B cell (primary cell): ENCODE data around the gene DNAAF3. TPM values are rescaled to one million over a fixed set of nuclear protein-coding genes. Genes with fewer than 3 reads are reported as not detected.

Experiments
- ATAC-seq: fragments of 200-7000 bp; cut with Tn5 transposase; one replicate; pipeline ENCODE4 v1.10.0; 2021; ENCODE audit warnings: low read depth, mild to moderate bottlenecking, moderate number of reproducible peaks, moderate library complexity
- CTCF ChIA-PET: fragments of 350-600 bp; sonication (Branson Sonifier 250); formaldehyde crosslinking; loops from one replicate; lab custom pipeline; 2021; ENCODE audit warnings: antibody characterized with exemption, inconsistent platforms; lab: Charles Lee
- POLR2A ChIA-PET: fragments of 350-600 bp; sonication (Branson Sonifier 250); formaldehyde crosslinking; loops from one replicate; lab custom pipeline; 2021; ENCODE audit warnings: antibody characterized with exemption; lab: Charles Lee
- DNase-seq: peaks from one replicate; pipeline ENCODE4 v3.0.0; 2013
- H2AFZ ChIP-seq: 2 replicates; pipeline ENCODE4 v1.6.1; 2012; ENCODE audit warnings: mild to moderate bottlenecking, low read depth, low read length; ENCODE audit not compliant: insufficient read depth, poor library complexity, severe bottlenecking
- H3K27ac ChIP-seq, 2 donors: 1 replicate in 1 of 2; 2 replicates in 1 of 2; pipeline ENCODE4 v1.5.1; 2012 to 2013; ENCODE audit warnings: low read length in 2 of 2, mild to moderate bottlenecking in 2 of 2, moderate library complexity in 1 of 2
- H3K27me3 ChIP-seq, 4 experiments: fragments of 200-600 bp in 1 of 4; sonication (generic) in 1 of 4; replicated peaks in 1 of 4; 1 replicate in 2 of 4; 2 replicates in 2 of 4; pipeline versions ENCODE4 v1.6.1 to v1.7.0; 2013 to 2016; ENCODE audit warnings: low read length in 3 of 4, mild to moderate bottlenecking in 2 of 4, mixed read lengths in 1 of 4, moderate library complexity in 1 of 4; ENCODE audit not compliant: insufficient read depth in 4 of 4, control insufficient read depth in 3 of 4; ENCODE audit errors: control extremely low read depth in 1 of 4
- H3K36me3 ChIP-seq, 2 experiments: replicated peaks in 1 of 2; 1 replicate in 1 of 2; 2 replicates in 1 of 2; pipeline versions ENCODE4 v1.6.1 to v1.7.1; 2013; ENCODE audit warnings: low read length in 1 of 2; ENCODE audit not compliant: insufficient read depth in 2 of 2, control insufficient read depth in 1 of 2; ENCODE audit errors: control extremely low read depth in 1 of 2, extremely low read depth in 1 of 2
- H3K4me1 ChIP-seq, 2 donors: fragments of 200-600 bp in 1 of 2; sonication (generic) in 1 of 2; 1 replicate in 1 of 2; 2 replicates in 1 of 2; pipeline versions ENCODE4 v1.5.1 to v1.6.1; 2013 to 2017; ENCODE audit warnings: low read length in 2 of 2; ENCODE audit not compliant: control insufficient read depth in 2 of 2, insufficient read depth in 2 of 2
- H3K4me2 ChIP-seq: replicated peaks from 2 replicates; pipeline ENCODE3; 2012; ENCODE audit warnings: mild to moderate bottlenecking, low read depth, low read length; ENCODE audit not compliant: poor library complexity, severe bottlenecking
- H3K4me3 ChIP-seq, 5 experiments: fragments of 200-600 bp in 1 of 5; sonication (generic) in 1 of 5; 1 replicate in 3 of 5; 2 replicates in 2 of 5; pipeline versions ENCODE4 v1.5.1 to v1.7.0; 2011 to 2016; ENCODE audit warnings: low read length in 4 of 5, mild to moderate bottlenecking in 4 of 5, low read depth in 2 of 5, control low read depth in 1 of 5, moderate library complexity in 1 of 5; ENCODE audit not compliant: insufficient read depth in 1 of 5; ENCODE audit errors: control extremely low read depth in 1 of 5, extremely low read depth in 1 of 5
- H3K79me2 ChIP-seq: fragments of 200-600 bp; sonication (generic); one replicate; pipeline ENCODE4 v1.6.0; 2016; ENCODE audit warnings: low read length; ENCODE audit not compliant: control insufficient read depth, insufficient read depth
- H3K9ac ChIP-seq: fragments of 200-600 bp; sonication (generic); 2 replicates; pipeline ENCODE4 v1.6.1; 2017; ENCODE audit warnings: mild to moderate bottlenecking, low read length, moderate library complexity
- H3K9me3 ChIP-seq, 3 donors: one replicate each; pipeline versions ENCODE4 v1.6.1 to v1.7.1; 2013; ENCODE audit warnings: low read length in 2 of 3; ENCODE audit not compliant: control insufficient read depth in 2 of 3, insufficient read depth in 1 of 3; ENCODE audit errors: control extremely low read depth in 1 of 3
- H4K20me1 ChIP-seq: 2 replicates; pipeline ENCODE4 v1.6.0; 2012; ENCODE audit warnings: mild to moderate bottlenecking, low read length; ENCODE audit not compliant: insufficient read depth, control insufficient read depth, poor library complexity, severe bottlenecking
- H3K27ac Mint-ChIP-seq: one replicate; pipeline ENCODE4 v1.8.0; 2021; ENCODE audit warnings: mixed read lengths
- H3K27me3 Mint-ChIP-seq: one replicate; pipeline ENCODE4 v1.8.0; 2021; ENCODE audit warnings: mixed read lengths
- H3K4me1 Mint-ChIP-seq: one replicate; pipeline ENCODE4 v1.8.0; 2021; ENCODE audit warnings: mixed read lengths
- H3K4me3 Mint-ChIP-seq: one replicate; pipeline ENCODE4 v1.8.0; 2021; ENCODE audit warnings: mixed read lengths
- H3K9me3 Mint-ChIP-seq: one replicate; pipeline ENCODE4 v1.8.0; 2022; ENCODE audit warnings: mixed read lengths; ENCODE audit not compliant: insufficient read depth
- CTCF ChIP-seq: fragments of 200-600 bp; IDR thresholded peaks from one replicate; pipeline ENCODE4 v1.8.0; 2022; ENCODE audit warnings: antibody characterized with exemption, mild to moderate bottlenecking
- EZH2 ChIP-seq: IDR thresholded peaks from 2 replicates; pipeline ENCODE4 v1.6.1; 2012; ENCODE audit warnings: borderline replicate concordance, low read depth, mild to moderate bottlenecking, moderate library complexity, low read length; ENCODE audit not compliant: insufficient read depth, poor library complexity, severe bottlenecking
- WGBS: methylation state at CpG from one replicate; pipeline ENCODE4 v1.1.5; 2013; ENCODE audit warnings: missing lambda C conversion rate; ENCODE audit not compliant: insufficient coverage; 5-methylcytosine and 5-hydroxymethylcytosine counted together
- intact Hi-C: fragments of 100-400 bp; cut with micrococcal nuclease; formaldehyde crosslinking; loops from one replicate; pipeline ENCODE4 v1.10.0; 2022
- polyA plus RNA-seq: library from polyadenylated mRNA; depleted of rRNA; stranded (reverse); fragments of >200 nt; gene quantifications from 2 replicates; pipeline ENCODE4 v1.2.3, GENCODE V29; 2012
- total RNA-seq, 2 donors: library from RNA; stranded (reverse); fragments of 120-200 nt in 1 of 2; gene quantifications; 1 replicate in 1 of 2; 2 replicates in 1 of 2; pipeline versions ENCODE4 v1.2.3 to v1.2.4, GENCODE V29; 2013 to 2022

The DNAAF3 gene
- total and polyA plus RNA-seq, 2 donors (not counting 1 experiment from before 2014, with no cell fraction given) = not detected

- H3K4me3 ChIP-seq = no peak overlapping the region
- H3K27ac Mint-ChIP-seq = peak overlapping the region; percentile 50
- H4K20me1 ChIP-seq = peaks cover 63% of the 10 kb centered on the region
- no peak overlapping the region for H2AFZ ChIP-seq
- no peaks in the 10 kb centered on the region for H3K27me3 ChIP-seq
- H3K36me3 ChIP-seq = peaks cover 0 to 15% of the 10 kb centered on the region in 2 experiments
- peaks cover 12 to 44% of the 10 kb centered on the region in 2 donors for H3K4me1 ChIP-seq
- CTCF ChIA-PET = interaction anchor here (0.5 to 3.0 kb wide), 2 partner anchors 26 to 304 kb away, joined by 3 to 14 read pairs; no protein-coding TSS in a partner anchor
- H3K4me3 Mint-ChIP-seq = peak overlapping the region; percentile 59
- intact Hi-C loops = loop anchor here (5.0 to 10.0 kb wide), 4 partner anchors 110 to 1000 kb away; partner anchors contain the start of genes EPN1, PRPF31 and TFPT
- no peak for DNase-seq
- H3K4me1 Mint-ChIP-seq = peaks cover 46% of the 10 kb centered on the region
- H3K9ac ChIP-seq = no peak overlapping the region
- POLR2A ChIA-PET = no interaction called here
- ATAC-seq = no peak
- WGBS = 91% methylated on average over 6 of the region's 9 CpGs
- no peaks in the 10 kb centered on the region for H3K9me3 ChIP-seq
- peaks cover 46% of the 10 kb centered on the region for H3K79me2 ChIP-seq
- no peak overlapping the region for H3K27ac ChIP-seq
- TF ChIP-seq CTCF (no peak), EZH2 (no peak)
- H3K9me3 Mint-ChIP-seq = no peaks in the 10 kb centered on the region
- no peak overlapping the region for H3K4me2 ChIP-seq
- no peaks in the 10 kb centered on the region for H3K27me3 Mint-ChIP-seq
Measured at GRCh38 chr19:55114566-55115145, 51.8 kb downstream of the DNAAF3 start.

- peak overlapping the region; percentile 53 for H3K27ac Mint-ChIP-seq
- H3K4me2 ChIP-seq = peak overlapping the region; percentile 12
- intact Hi-C loops = loop anchor here (10.0 kb wide), 3 partner anchors 109 to 999 kb away; partner anchors contain the start of genes PRPF31 and TFPT
Measured at GRCh38 chr19:55113570-55114039, 52.8 kb downstream of the DNAAF3 start.

More at GRCh38 chr19:55113570-55114039, 52.8 kb downstream of the DNAAF3 start:
- no peaks in the 10 kb centered on the region for H3K9me3 Mint-ChIP-seq
- H3K79me2 ChIP-seq = peaks cover 46% of the 10 kb centered on the region
- WGBS = 75% methylated on average over 10 of the region's 12 CpGs
- H3K27me3 ChIP-seq = no peaks in the 10 kb centered on the region
- no peak for DNase-seq
- no peaks in the 10 kb centered on the region for H3K9me3 ChIP-seq
- peak overlapping the region; percentile 10 for H3K4me3 Mint-ChIP-seq
- H3K4me1 ChIP-seq = peaks cover 12 to 43% of the 10 kb centered on the region in 2 donors
- peak overlapping the region in 1 of 2 donors; percentile 39 for H3K27ac ChIP-seq
- H3K4me1 Mint-ChIP-seq = peaks cover 44% of the 10 kb centered on the region
- no peak overlapping the region for H2AFZ ChIP-seq
- peaks cover 67% of the 10 kb centered on the region for H4K20me1 ChIP-seq
- no peaks in the 10 kb centered on the region for H3K27me3 Mint-ChIP-seq
- ChIA-PET POLR2A (interaction anchor here (0.5 to 0.6 kb wide), 2 partner anchors 10 to 56 kb away, joined by 4 to 7 read pairs; no protein-coding TSS in a partner anchor), CTCF (no interaction called here)
- TF ChIP-seq EZH2 (no peak), CTCF (no peak)
- ATAC-seq = no peak
- peaks cover 0 to 22% of the 10 kb centered on the region in 2 experiments for H3K36me3 ChIP-seq
- H3K9ac ChIP-seq = no peak overlapping the region
- no peak overlapping the region for H3K4me3 ChIP-seq
